Activated T-cell treated with anti-CD3 and anti-CD28 coated beads for 1 hour (primary cell): Measurements from ENCODE around the gene TCEA2.
A peak's percentile ranks its signal among the peaks of the same experiment; 100 is the strongest.

Source experiments
- DNase-seq: peaks from one replicate; pipeline ENCODE4 v3.0.0-alpha.2; 2020; ENCODE audit warnings: low read depth

TCEA2 gene

DNA sequence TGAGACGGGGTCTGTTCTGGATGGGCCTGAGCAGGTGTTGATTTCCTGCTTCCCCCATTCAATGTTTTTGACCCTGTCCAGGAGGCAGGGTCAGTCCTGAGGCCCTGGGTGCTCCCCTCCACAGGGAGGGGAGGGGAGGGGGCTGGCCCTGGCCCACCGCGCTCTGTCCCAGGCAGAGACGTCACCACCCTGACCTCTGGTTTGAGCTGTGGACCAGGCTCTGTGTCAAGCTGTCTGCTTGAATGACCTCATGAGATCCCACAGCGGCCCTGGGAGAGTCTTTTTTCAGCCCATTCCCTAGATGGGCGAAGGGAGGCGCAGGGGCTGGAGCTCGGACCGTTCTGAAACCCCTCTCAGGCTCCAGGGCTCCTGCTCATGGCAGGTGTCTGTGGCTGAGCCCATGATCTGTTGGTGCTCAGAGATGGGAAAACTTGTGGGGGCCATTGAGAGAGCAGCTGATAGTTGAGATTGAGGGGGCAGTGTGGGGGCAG lies 30.1 kb downstream of the TCEA2 start:
- no peak for DNase-seq

GRCh38 chr20:64095455-64095854 lies 32.5 kb downstream of the TCEA2 start:
- no peak for DNase-seq

DNA sequence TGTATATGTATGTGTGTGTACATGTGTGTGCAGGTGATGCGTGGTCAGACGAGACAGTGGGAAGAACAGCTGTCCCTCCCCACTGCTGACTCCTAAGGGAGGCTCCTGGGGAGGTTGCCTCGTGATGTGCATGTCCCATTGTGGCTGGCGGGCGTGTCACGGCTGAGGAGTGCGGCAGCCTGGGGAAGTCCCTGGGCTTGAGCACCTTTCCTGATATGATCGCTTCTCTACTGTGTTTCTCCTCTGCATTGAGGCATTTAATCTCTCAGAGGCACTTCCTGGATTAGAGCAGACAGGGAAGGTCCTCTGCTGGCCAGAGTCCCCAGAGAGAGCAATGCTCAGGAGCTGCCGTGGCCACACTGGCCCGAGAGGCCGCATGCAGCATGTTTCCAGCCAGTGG lies 32.9 kb downstream of the TCEA2 start:
- DNase-seq = no peak

GRCh38 chr20:64096535-64096934 lies 33.5 kb downstream of the TCEA2 start:
- no peak for DNase-seq

GRCh38 chr20:64098471-64099013 lies 35.5 kb downstream of the TCEA2 start:
- DNase-seq = no peak

- no peak for DNase-seq
Measured at GRCh38 chr20:64099086-64099786, 36.2 kb downstream of the TCEA2 start.

- no peak for DNase-seq
Measured at GRCh38 chr20:64099880-64100565, 37.0 kb downstream of the TCEA2 start.

DNA sequence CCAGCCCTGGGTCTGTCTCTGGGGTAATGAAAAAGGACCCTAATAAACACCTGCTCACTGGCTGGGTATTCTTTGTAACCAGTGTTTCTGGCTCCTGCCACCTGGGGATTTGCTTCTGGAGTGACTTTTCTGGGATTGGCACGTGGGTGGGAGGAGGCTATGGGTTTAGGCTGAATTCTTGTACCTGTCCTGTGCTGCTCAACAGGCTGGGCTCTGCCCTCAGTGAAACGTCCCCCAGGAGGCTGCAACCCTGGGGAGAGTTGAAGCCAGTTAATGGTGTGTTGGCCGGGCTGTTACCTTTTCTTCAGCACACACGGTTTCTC lies 37.5 kb downstream of the TCEA2 start:
- no peak for DNase-seq

DNA sequence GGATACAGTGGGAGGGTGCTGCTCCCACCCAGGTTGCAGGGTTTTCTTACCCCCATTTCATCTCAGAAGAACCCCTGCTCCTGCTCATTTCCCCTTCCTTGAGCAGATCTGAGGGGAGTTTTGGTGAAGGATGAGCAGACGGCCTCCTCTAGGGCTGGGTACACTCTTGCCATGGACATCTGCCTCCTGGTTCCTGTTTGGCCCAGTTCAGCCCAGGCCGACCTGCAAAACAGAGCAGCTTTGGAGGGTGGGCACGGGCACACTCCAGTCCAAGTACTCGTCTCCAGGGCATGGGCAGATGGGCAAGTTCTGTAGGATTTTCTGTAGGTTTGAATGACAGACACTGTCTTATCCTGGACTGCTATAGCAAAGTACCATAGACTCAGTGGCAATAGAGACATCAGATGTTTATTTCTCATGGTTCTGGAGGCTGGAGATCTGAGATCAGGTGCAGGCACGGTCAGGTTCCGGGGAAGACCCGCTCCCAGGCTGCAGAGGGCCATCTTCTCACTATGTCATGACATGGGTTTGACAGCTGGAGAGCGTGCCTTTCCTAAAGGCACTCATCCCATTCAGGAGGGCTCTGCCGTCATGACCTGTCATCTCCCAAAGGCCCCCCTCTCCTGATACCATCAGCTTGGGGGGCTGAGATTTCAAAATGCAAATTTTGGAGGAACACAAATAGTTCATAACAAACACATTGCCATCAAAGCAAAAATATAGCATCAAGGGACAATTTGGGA lies 38.1 kb downstream of the TCEA2 start:
- DNase-seq = no peak

GRCh38 chr20:64101731-64102621 lies 39.0 kb downstream of the TCEA2 start:
- DNase-seq = peak; percentile 68

DNA sequence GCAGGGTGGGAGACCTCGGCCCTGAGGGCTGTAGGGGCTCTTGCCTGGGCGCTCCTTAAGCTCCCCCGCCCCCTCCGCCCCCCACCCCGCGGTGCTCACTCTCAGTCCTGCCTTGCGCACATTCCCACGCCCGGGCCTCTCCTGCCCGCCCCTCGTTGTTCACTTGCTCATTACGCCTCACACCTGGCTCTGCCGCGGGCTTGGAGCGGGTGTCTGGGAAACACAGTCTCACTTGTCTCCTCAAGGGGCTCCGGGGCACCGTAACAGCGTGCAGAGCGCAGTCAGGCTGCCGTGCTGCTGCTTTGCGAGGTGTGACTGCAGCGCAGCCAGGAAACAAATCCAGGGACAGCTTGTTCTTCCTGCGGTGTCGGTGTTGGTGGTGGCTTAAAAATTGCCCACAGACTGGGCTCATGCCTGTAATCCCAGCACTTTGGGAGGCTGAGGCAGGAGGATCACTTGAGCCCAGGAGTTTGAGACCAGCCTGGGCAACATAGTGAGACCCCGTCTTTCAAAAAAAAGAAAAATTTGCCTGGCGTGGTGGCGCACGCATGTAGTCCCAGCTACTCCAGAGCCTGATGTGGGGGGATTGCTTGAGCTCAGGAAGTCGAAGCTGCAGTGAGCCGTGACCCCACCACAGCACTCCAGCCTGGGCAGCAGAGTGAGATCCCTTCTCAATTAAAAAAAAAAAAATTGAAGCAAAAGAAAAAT lies 39.8 kb downstream of the TCEA2 start:
- no peak for DNase-seq

DNA sequence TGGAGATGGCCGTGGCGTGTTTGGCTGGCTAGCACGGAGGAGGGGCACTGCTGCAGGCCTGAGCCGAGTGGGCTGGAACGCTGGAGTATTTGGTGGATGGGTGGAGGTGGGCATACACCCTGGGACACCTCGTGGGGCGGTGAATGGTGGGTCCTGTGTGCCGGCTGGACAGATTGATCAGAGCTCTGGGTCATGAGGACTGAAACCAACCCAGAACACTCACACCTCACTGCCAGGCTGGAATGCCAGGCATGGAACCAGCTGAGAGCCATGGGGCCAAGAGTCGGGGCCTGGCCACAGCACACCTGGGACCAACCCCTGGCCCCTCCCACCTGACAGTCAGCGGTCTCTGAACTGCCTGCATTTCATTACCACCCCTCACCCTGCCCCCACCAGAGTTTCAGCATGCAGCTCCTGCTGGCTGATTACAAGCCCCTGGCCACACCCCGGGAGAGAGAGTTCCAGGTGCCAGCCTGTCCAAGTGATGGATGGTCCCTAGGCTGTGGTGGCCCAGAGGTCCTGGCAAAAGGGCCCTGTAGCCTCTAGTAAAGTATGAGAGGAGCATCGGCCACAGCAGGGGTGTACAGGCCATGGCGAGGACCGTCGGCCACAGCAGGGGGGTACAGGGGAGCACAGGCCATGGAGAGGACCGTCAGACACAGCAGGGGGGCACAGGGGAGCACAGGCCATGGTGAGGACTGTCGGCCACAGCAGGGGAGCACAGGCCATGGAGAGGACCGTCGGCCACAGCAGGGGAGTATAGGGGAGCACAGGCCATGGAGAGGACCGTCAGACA lies 41.1 kb downstream of the TCEA2 start:
- no peak for DNase-seq

- no peak for DNase-seq
Measured at GRCh38 chr20:64104667-64105451, 41.9 kb downstream of the TCEA2 start.

DNA sequence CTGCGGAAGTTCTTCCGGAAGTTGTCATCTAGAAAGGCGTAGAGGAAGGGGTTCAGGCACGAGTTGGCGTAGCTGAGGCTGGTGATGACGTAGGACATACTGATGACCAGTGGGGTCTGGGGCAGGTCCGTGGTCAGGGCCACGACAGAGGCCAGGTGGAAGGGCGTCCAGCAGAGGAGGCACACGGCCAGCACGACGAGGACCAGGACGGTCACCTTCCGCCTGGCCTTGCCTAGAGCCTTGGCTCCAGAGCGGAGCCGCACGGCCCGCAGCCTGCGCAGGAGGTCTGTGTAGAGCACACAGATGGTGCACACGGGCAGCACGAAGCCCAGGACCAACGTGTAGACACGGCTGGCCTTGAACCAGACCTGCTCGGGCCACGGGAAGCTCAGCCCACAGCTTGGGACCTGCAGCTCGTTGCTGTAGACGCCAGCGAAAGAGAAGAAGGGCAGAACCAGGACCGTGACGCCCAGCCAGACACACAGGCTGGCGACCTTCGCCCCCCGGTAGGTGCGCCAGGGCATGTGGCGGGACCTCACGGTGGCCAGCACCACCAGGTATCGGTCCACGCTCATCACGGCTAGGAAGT lies 42.9 kb downstream of the TCEA2 start:
- no peak for DNase-seq

GRCh38 chr20:64106435-64106961 lies 43.5 kb downstream of the TCEA2 start:
- DNase-seq = no peak

GRCh38 chr20:64106981-64107735 lies 44.2 kb downstream of the TCEA2 start, which contains the start of gene NPBWR2:
Gene NPBWR2, minus strand, starts transcription at chr20:64107565. Its CDS starts 734 bp downstream, at chr20:64106831.
- no peak for DNase-seq

- no peak for DNase-seq
Measured at GRCh38 chr20:64107736-64108457, 44.9 kb downstream of the TCEA2 start.
